Measurements from ENCODE around the gene FAAP20. TPM values are rescaled to one million over a fixed set of nuclear protein-coding genes. Genes with fewer than 3 reads are reported as not detected.

The FAAP20 gene
- total and polyA plus RNA-seq, 2 experiments from 2014 or later: 24.9 to 117 TPM

- peaks cover 41% of the 10 kb centered on the region for H3K4me1 ChIP-seq (ENCODE audit: insufficient read depth)
- H2AFZ ChIP-seq: no peak overlapping the region
- H3K4me2 ChIP-seq: no peak overlapping the region
- no peaks in the 10 kb centered on the region for H3K36me3 ChIP-seq (replicated peaks; ENCODE audit: insufficient read depth, low read depth)
- no peaks in the 10 kb centered on the region for H4K20me1 ChIP-seq (ENCODE audit: insufficient read depth, poor library complexity, severe bottlenecking)
- H3K27me3 ChIP-seq: no peaks in the 10 kb centered on the region
- no peak overlapping the region for H3K4me3 ChIP-seq
- no peaks in the 10 kb centered on the region for H3K9me2 ChIP-seq (replicated peaks; ENCODE audit: insufficient read depth)
- DNase-seq (ENCODE audit: low spot score): no peak
- no peak overlapping the region for H3K27ac ChIP-seq
- no peaks in the 10 kb centered on the region for H3K79me2 ChIP-seq
- no peaks in the 10 kb centered on the region for H3K9me3 ChIP-seq (ENCODE audit: low read depth)
- 81% methylated on average over 16 of the region's 16 CpGs for WGBS (ENCODE audit: low lambda C conversion rate, missing lambda C conversion rate)
- TF ChIP-seq CTCF (IDR thresholded peaks at IDR 0.05; ENCODE audit: poor library complexity) (no peak), EZH2phosphoT487 (IDR thresholded peaks at IDR 0.05; ENCODE audit: low read depth, severe bottlenecking, unreplicated experiment) (no peak), EZH2 (IDR thresholded peaks at IDR 0.05; ENCODE audit: borderline replicate concordance) (no peak)
These were observed 12.4 kb upstream of the FAAP20 start for GRCh38 chr1:2206813-2207487.

DNA sequence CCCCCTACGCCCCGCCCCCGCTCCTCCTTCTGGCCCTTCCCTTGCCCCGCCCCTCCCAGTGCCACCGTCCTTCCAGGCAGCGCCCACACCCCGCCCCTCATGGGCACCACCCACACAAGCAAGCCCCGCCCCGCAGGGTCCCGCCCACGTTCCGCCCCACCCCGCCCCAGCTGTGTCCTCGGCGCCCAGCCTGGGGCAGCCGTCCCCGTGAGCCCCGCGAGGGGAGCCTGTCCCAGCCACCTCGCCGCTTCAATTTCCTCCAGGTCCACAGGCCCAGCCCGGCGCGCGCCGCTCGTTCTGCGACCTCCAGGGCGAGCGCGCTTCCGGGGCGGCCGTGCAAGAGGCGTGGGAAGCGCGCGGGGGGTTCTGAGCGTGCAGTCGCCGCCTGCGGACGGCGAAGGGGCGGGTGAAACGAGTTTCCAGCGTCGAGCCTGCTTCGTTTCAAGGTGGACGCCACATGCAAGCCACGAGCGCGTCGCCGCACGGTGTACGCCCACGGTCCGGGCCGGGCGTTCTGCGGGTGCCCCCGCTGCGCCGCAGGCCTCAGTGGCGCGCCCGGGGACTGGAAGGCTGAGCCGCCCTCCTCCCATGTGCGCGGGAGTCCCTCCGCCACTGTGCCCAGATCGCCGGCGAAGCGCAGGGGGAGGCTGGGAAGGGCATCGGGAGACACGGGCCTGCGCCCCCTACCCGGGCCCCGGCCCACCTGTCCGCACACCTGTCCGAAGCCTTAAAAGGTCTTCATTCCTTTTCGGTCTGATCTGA lies 10.8 kb upstream of the FAAP20 start:
- Histone ChIP-seq H3K4me2 (peak overlapping the region; percentile 82), H3K4me1 (ENCODE audit: insufficient read depth) (peaks cover 40% of the 10 kb centered on the region), H3K9me2 (replicated peaks; ENCODE audit: insufficient read depth) (no peaks in the 10 kb centered on the region), H3K27ac (peak overlapping the region; percentile 87), H3K9me3 (ENCODE audit: low read depth) (no peaks in the 10 kb centered on the region), H3K27me3 (no peaks in the 10 kb centered on the region), H3K79me2 (peaks cover 7% of the 10 kb centered on the region), H3K36me3 (replicated peaks; ENCODE audit: insufficient read depth, low read depth) (no peaks in the 10 kb centered on the region), H4K20me1 (ENCODE audit: insufficient read depth, poor library complexity, severe bottlenecking) (no peaks in the 10 kb centered on the region), H3K4me3 (no peak overlapping the region), H2AFZ (peak overlapping the region; percentile 76)
- WGBS (ENCODE audit: low lambda C conversion rate, missing lambda C conversion rate): 12% methylated on average over 54 of the region's 84 CpGs
- TF ChIP-seq EZH2phosphoT487 (IDR thresholded peaks at IDR 0.05; ENCODE audit: low read depth, severe bottlenecking, unreplicated experiment) (no peak), CTCF (IDR thresholded peaks at IDR 0.05; ENCODE audit: poor library complexity) (no peak), EZH2 (IDR thresholded peaks at IDR 0.05; ENCODE audit: borderline replicate concordance) (no peak)
- DNase-seq (ENCODE audit: low spot score): peak; percentile 98

DNA sequence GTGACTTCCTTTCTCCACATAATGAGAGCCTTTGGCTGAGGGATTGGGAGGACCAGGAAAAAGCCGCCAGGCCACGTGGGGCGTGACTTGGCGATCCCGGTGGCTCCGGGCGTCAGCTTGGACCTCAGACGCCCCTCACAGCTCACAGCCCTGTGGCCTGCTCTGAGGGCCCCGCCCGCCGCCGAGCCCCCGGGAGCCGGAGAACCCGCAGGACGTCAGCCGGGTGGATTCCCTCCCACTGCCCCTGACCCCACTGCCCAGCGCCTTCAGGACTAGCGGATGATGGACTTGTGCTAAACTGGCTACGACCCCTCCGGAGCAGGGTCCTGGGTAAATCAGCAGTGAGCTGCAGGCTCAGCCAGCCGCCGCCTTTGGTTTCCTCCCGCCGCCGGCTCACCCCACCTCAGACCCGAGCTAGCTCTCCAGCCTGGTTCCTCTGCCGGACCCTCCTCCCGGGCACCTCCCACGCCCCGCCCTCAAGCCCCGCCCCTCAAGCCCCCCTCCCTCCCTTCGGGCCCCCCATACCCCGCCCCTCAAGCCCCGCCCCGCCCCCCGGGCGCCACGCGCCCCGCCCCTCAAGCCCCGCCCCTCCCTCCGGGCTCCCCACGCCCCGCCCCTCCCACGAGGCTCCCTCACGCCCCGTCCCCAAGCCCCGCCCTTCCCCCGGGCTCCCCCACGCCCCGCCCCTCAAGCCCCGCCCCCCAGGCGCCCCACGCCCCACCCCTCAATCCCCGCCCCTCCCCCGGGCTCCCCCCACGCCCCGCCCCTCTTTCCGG lies 10.0 kb upstream of the FAAP20 start:
- Histone ChIP-seq H3K4me3 (peak overlapping the region; percentile 20), H3K27ac (peak overlapping the region; percentile 79), H2AFZ (peak overlapping the region; percentile 18), H3K4me2 (peak overlapping the region; percentile 91), H3K36me3 (replicated peaks; ENCODE audit: insufficient read depth, low read depth) (no peaks in the 10 kb centered on the region), H3K4me1 (ENCODE audit: insufficient read depth) (peaks cover 42% of the 10 kb centered on the region), H3K79me2 (peaks cover 11% of the 10 kb centered on the region), H4K20me1 (ENCODE audit: insufficient read depth, poor library complexity, severe bottlenecking) (no peaks in the 10 kb centered on the region), H3K9me2 (replicated peaks; ENCODE audit: insufficient read depth) (no peaks in the 10 kb centered on the region), H3K27me3 (no peaks in the 10 kb centered on the region), H3K9me3 (ENCODE audit: low read depth) (no peaks in the 10 kb centered on the region)
- peak; percentile 58 for DNase-seq (ENCODE audit: low spot score)
- 5% methylated on average over 17 of the region's 60 CpGs for WGBS (ENCODE audit: low lambda C conversion rate, missing lambda C conversion rate)
- no peak for TF ChIP-seq EZH2phosphoT487 (IDR thresholded peaks at IDR 0.05; ENCODE audit: low read depth, severe bottlenecking, unreplicated experiment)
- TF ChIP-seq EZH2 (IDR thresholded peaks at IDR 0.05; ENCODE audit: borderline replicate concordance): no peak

All from hepatocyte (in vitro differentiated cells).